Right cardiac atrium (tissue), 5 donors: ENCODE data around the gene MDK. TPM values are rescaled to one million over a fixed set of nuclear protein-coding genes. Genes with fewer than 3 reads are reported as not detected.
"Not testable (repeated sequence)": the region's sequence is repeated elsewhere in the genome, so short reads cannot be mapped to it uniquely, and the experiment has no call there.

Experiments
- ATAC-seq, 2 donors: fragments of 200-7000 bp; cut with Tn5 transposase; one replicate each; pipeline versions ENCODE4 v1.8.0 to v1.9.1; 2020; ENCODE audit warnings: moderate library complexity in 2 of 2, mild to moderate bottlenecking in 1 of 2
- DNase-seq, 3 donors: peaks; one replicate each; pipeline ENCODE4 v3.0.0-alpha.2; 2020
- H3K27ac ChIP-seq: one replicate; pipeline ENCODE4 v1.5.1; 2013; ENCODE audit warnings: mild to moderate bottlenecking, low read length, control low read depth, moderate library complexity
- H3K27me3 ChIP-seq: one replicate; pipeline ENCODE4 v1.6.1; 2013; ENCODE audit not compliant: control insufficient read depth, insufficient read depth
- H3K4me1 ChIP-seq: one replicate; pipeline ENCODE4 v1.6.1; 2013; ENCODE audit warnings: low read length; ENCODE audit not compliant: control insufficient read depth, insufficient read depth
- H3K4me3 ChIP-seq: one replicate; pipeline ENCODE4 v1.5.1; 2013; ENCODE audit warnings: low read length, control low read depth
- H3K9me3 ChIP-seq: one replicate; pipeline ENCODE4 v1.6.1; 2013; ENCODE audit warnings: low read length; ENCODE audit not compliant: control insufficient read depth
- WGBS: extraction: QIAGEN DNeasy Blood & Tissue Kit; methylation state at CpG from one replicate; pipeline ENCODE4 v1.1.7; 2013; 5-methylcytosine and 5-hydroxymethylcytosine counted together
- intact Hi-C, 4 donors: fragments of 100-400 bp; cut with DNase I; formaldehyde crosslinking; loops; one replicate each; pipeline versions ENCODE4 v1.11.0 to v1.14.0; 2022 to 2023
- polyA plus RNA-seq: library from polyadenylated mRNA; stranded (reverse); fragments of 200-250 nt; gene quantifications from one replicate; pipeline ENCODE4 v1.2.3, GENCODE V29; 2013
- total RNA-seq, 4 donors: library from RNA; stranded (reverse); fragmentation: NEBNext Ultra II Directional; extraction: Animal tissue kit (Norgen Biotek cat#: 25700); gene quantifications; one replicate each; pipeline ENCODE4 v1.2.1, GENCODE V29; 2021
- donor health status: healthy with polysubstance abuse.
- donor health status: DM: no; HTN: yes; CAD: no.
- donor health status: DM: no; HTN: no; CAD: no.
- donor health status: DM: no; HTN: yes; CAD: no; lungs with severe emphysema.
- donor health status: DM: yes; HTN: yes; CAD: no.

MDK gene
- total and polyA plus RNA-seq, 5 donors = 9.9 to 18.8 (median 10.6) TPM

GRCh38 chr11:46369458-46370152, 11.9 kb upstream of the MDK start:
- DNase-seq (peak in 2 of 3 donors; percentile 59 to 76), ATAC-seq (peak; percentile 39 to 45)
- Histone ChIP-seq H3K9me3 (no peaks in the 10 kb centered on the region), H3K27ac (no peak overlapping the region), H3K27me3 (no peaks in the 10 kb centered on the region), H3K4me3 (no peak overlapping the region), H3K4me1 (peaks cover 4% of the 10 kb centered on the region)
- intact Hi-C loops = no loop called here
- WGBS = 65% methylated on average over 25 of the region's 25 CpGs

GRCh38 chr11:46370253-46370652, 11.2 kb upstream of the MDK start:
- ATAC-seq (no peak), DNase-seq (peak in 1 of 3 donors; percentile 49)
- 88% methylated on average over 13 of the region's 13 CpGs for WGBS
- Histone ChIP-seq H3K4me1 (no peaks in the 10 kb centered on the region), H3K4me3 (no peak overlapping the region), H3K27ac (no peak overlapping the region), H3K9me3 (no peaks in the 10 kb centered on the region), H3K27me3 (no peaks in the 10 kb centered on the region)
- intact Hi-C loops = no loop called here

- H3K9me3 ChIP-seq, H3K27ac ChIP-seq, intact Hi-C loops, H3K4me1 ChIP-seq, H3K4me3 ChIP-seq, H3K27me3 ChIP-seq, ATAC-seq: not testable (repeated sequence)
- DNase-seq = peak in 1 of 3 donors; percentile 59
- WGBS = 97% methylated on average over 19 of the region's 19 CpGs
Observed at GRCh38 chr11:46371262-46371661, 10.2 kb upstream of the MDK start.

- Histone ChIP-seq H3K27ac (no peak overlapping the region), H3K9me3 (no peaks in the 10 kb centered on the region), H3K4me3 (no peak overlapping the region), H3K4me1 (no peaks in the 10 kb centered on the region), H3K27me3 (no peaks in the 10 kb centered on the region)
- intact Hi-C loops = no loop called here
- WGBS = 73% methylated on average over 10 of the region's 10 CpGs
- ATAC-seq = no peak
- DNase-seq = no peak
Observed at GRCh38 chr11:46372086-46372485, 9.4 kb upstream of the MDK start.

- 94% methylated on average over 15 of the region's 15 CpGs for WGBS
- H3K9me3 ChIP-seq, DNase-seq, H3K4me3 ChIP-seq, H3K27me3 ChIP-seq, H3K27ac ChIP-seq, ATAC-seq, H3K4me1 ChIP-seq, intact Hi-C loops: not testable (repeated sequence)
Observed at GRCh38 chr11:46372501-46372900, 9.0 kb upstream of the MDK start.

GRCh38 chr11:46373787-46374740, 7.4 kb upstream of the MDK start:
- DNase-seq (peak in 2 of 3 donors; percentile 47 to 56), ATAC-seq (no peak)
- Histone ChIP-seq H3K27me3 (no peaks in the 10 kb centered on the region), H3K4me1 (no peaks in the 10 kb centered on the region), H3K4me3 (no peak overlapping the region), H3K9me3 (no peaks in the 10 kb centered on the region), H3K27ac (no peak overlapping the region)
- intact Hi-C loops = no loop called here
- 85% methylated on average over 30 of the region's 30 CpGs for WGBS

- intact Hi-C loops = no loop called here
- Histone ChIP-seq H3K27me3 (no peaks in the 10 kb centered on the region), H3K9me3 (no peaks in the 10 kb centered on the region), H3K27ac (no peak overlapping the region), H3K4me3 (no peak overlapping the region), H3K4me1 (no peaks in the 10 kb centered on the region)
- 91% methylated on average over 15 of the region's 15 CpGs for WGBS
- DNase-seq (peak in 1 of 3 donors; percentile 56), ATAC-seq (no peak)
Observed at GRCh38 chr11:46374815-46375214, 6.7 kb upstream of the MDK start.

GRCh38 chr11:46375392-46376101, 5.9 kb upstream of the MDK start:
- Histone ChIP-seq H3K9me3 (no peaks in the 10 kb centered on the region), H3K27ac (no peak overlapping the region), H3K4me3 (no peak overlapping the region), H3K27me3 (no peaks in the 10 kb centered on the region), H3K4me1 (no peaks in the 10 kb centered on the region)
- DNase-seq = peak in 2 of 3 donors; percentile 54 to 61
- intact Hi-C loops = no loop called here
- whole genome bisulfite sequencing = 95% methylated on average over 38 of the region's 38 CpGs
- no peak for ATAC-seq

GRCh38 chr11:46376258-46377050, 5.0 kb upstream of the MDK start:
- peak in 2 of 3 donors; percentile 48 to 49 for DNase-seq
- no peak for ATAC-seq

GRCh38 chr11:46377290-46377689, 4.2 kb upstream of the MDK start:
- no peak overlapping the region for H3K27ac ChIP-seq
- H3K4me3 ChIP-seq = no peak overlapping the region
- intact Hi-C loops = no loop called here
- DNase-seq (peak in 1 of 3 donors; percentile 35), ATAC-seq (no peak)
- H3K4me1 ChIP-seq = no peaks in the 10 kb centered on the region
- H3K9me3 ChIP-seq = no peaks in the 10 kb centered on the region
- 94% methylated on average over 11 of the region's 11 CpGs for WGBS
- H3K27me3 ChIP-seq = no peaks in the 10 kb centered on the region

More at GRCh38 chr11:46376258-46377050, 5.0 kb upstream of the MDK start:
- 88% methylated on average over 19 of the region's 19 CpGs for WGBS
- Histone ChIP-seq H3K27ac (no peak overlapping the region), H3K9me3 (no peaks in the 10 kb centered on the region), H3K4me3 (no peak overlapping the region), H3K27me3 (no peaks in the 10 kb centered on the region), H3K4me1 (no peaks in the 10 kb centered on the region)
- intact Hi-C loops = no loop called here
